Astrocyte (in vitro differentiated cells and primary cell): ENCODE measurements around the gene ELFN2. TPM values are rescaled to one million over a fixed set of nuclear protein-coding genes. Genes with fewer than 3 reads are reported as not detected.

Source experiments
- DNase-seq: peaks from one replicate; pipeline ENCODE4 v3.0.0-alpha.2; 2010; ENCODE audit warnings: low read depth
- FAIRE-seq: peaks from 2 replicates; lab custom pipeline; 2011; peaks lifted over from hg19 to GRCh38; lab: Jason Lieb, UNC
- H2AFZ ChIP-seq: 2 replicates; pipeline ENCODE4 v1.6.0; 2012; ENCODE audit warnings: low read depth, low read length, inconsistent platforms
- H3K27ac ChIP-seq: 2 replicates; pipeline ENCODE4 v1.5.1; 2011; ENCODE audit warnings: low read depth, low read length, inconsistent platforms
- H3K27me3 ChIP-seq: 2 replicates; pipeline ENCODE4 v1.6.0; 2011; ENCODE audit warnings: low read length, inconsistent platforms; ENCODE audit not compliant: insufficient read depth
- H3K36me3 ChIP-seq: 2 replicates; pipeline ENCODE4 v1.5.1; 2011; ENCODE audit warnings: low read length, inconsistent platforms; ENCODE audit not compliant: insufficient read depth
- H3K4me1 ChIP-seq: 2 replicates; pipeline ENCODE4 v1.5.1; 2011; ENCODE audit warnings: low read length, inconsistent platforms; ENCODE audit not compliant: insufficient read depth
- H3K4me2 ChIP-seq: 2 replicates; pipeline ENCODE4 v1.6.0; 2012; ENCODE audit warnings: low read length, inconsistent platforms
- H3K4me3 ChIP-seq: 2 replicates; pipeline ENCODE4 v1.5.1; 2011; ENCODE audit warnings: low read depth, mild to moderate bottlenecking, low read length, inconsistent platforms; ENCODE audit not compliant: insufficient read depth
- H3K79me2 ChIP-seq: 2 replicates; pipeline ENCODE4 v1.6.0; 2012; ENCODE audit warnings: mild to moderate bottlenecking, low read length, inconsistent platforms; ENCODE audit not compliant: insufficient read depth
- H3K9ac ChIP-seq: 2 replicates; pipeline ENCODE4 v1.6.0; 2012; ENCODE audit warnings: mild to moderate bottlenecking, low read length, inconsistent platforms
- H3K9me3 ChIP-seq: 2 replicates; pipeline ENCODE4 v1.5.1; 2012; ENCODE audit warnings: low read depth, mild to moderate bottlenecking, low read length, inconsistent platforms; ENCODE audit not compliant: insufficient read depth
- H4K20me1 ChIP-seq: 2 replicates; pipeline ENCODE4 v1.6.0; 2012; ENCODE audit warnings: low read length, inconsistent platforms; ENCODE audit not compliant: insufficient read depth
- H3K27ac Mint-ChIP-seq: one replicate; pipeline ENCODE4 v1.8.0; 2021; ENCODE audit warnings: mild to moderate bottlenecking, mixed read lengths; ENCODE audit not compliant: unreplicated experiment
- H3K27me3 Mint-ChIP-seq: one replicate; pipeline ENCODE4 v1.8.0; 2021; ENCODE audit warnings: low read depth, mixed read lengths; ENCODE audit not compliant: unreplicated experiment
- H3K36me3 Mint-ChIP-seq: one replicate; pipeline ENCODE4 v1.8.0; 2021; ENCODE audit warnings: low read depth, mixed read lengths; ENCODE audit not compliant: unreplicated experiment
- H3K4me1 Mint-ChIP-seq: one replicate; pipeline ENCODE4 v1.8.0; 2021; ENCODE audit warnings: low read depth, mixed read lengths; ENCODE audit not compliant: unreplicated experiment
- H3K4me3 Mint-ChIP-seq: one replicate; pipeline ENCODE4 v1.8.0; 2021; ENCODE audit warnings: mild to moderate bottlenecking, moderate library complexity, mixed read lengths; ENCODE audit not compliant: unreplicated experiment
- H3K9me3 Mint-ChIP-seq: one replicate; pipeline ENCODE4 v1.8.0; 2021; ENCODE audit warnings: mild to moderate bottlenecking, mixed read lengths; ENCODE audit not compliant: unreplicated experiment
- CTCF ChIP-seq: IDR thresholded peaks from 2 replicates; pipeline ENCODE4 v1.5.1; 2011; ENCODE audit warnings: low read depth, mild to moderate bottlenecking, inconsistent platforms, low read length, moderate library complexity; ENCODE audit not compliant: insufficient read depth
- EZH2 ChIP-seq: IDR thresholded peaks from 2 replicates; pipeline ENCODE4 v1.6.1; 2012; ENCODE audit warnings: mild to moderate bottlenecking, low read length, inconsistent platforms; ENCODE audit not compliant: insufficient read depth
- total RNA-seq: library from RNA; stranded (reverse); gene quantifications from 2 replicates; pipeline ENCODE4 v1.2.1, GENCODE V29; 2021

ELFN2 gene
- total RNA-seq, 1 donor from 2014 or later, result 2.8 TPM

- Mint-ChIP-seq H3K4me1 (peaks cover 7% of the 10 kb centered on the region), H3K9me3 (no peaks in the 10 kb centered on the region), H3K36me3 (no peaks in the 10 kb centered on the region), H3K4me3 (no peak overlapping the region), H3K27ac (no peak overlapping the region), H3K27me3 (peaks cover 53% of the 10 kb centered on the region)
- no peaks in the 10 kb centered on the region for H4K20me1 ChIP-seq
- H3K4me3 ChIP-seq, result no peak overlapping the region
- no peak overlapping the region for H3K9ac ChIP-seq
- H3K4me1 ChIP-seq, result peaks cover 54% of the 10 kb centered on the region
- TF ChIP-seq EZH2 (no peak), CTCF (no peak)
- DNase-seq (no peak), FAIRE-seq (no peak)
- no peaks in the 10 kb centered on the region for H3K36me3 ChIP-seq
- H3K27me3 ChIP-seq, result peaks cover 10% of the 10 kb centered on the region
- H3K9me3 ChIP-seq, result no peaks in the 10 kb centered on the region
- H2AFZ ChIP-seq, result no peak overlapping the region
- H3K27ac ChIP-seq, result no peak overlapping the region
- H3K79me2 ChIP-seq, result no peaks in the 10 kb centered on the region
- no peak overlapping the region for H3K4me2 ChIP-seq
These were observed 95.3 kb downstream of the ELFN2 start for GRCh38 chr22:37331856-37332536.

GRCh38 chr22:37331034-37331428, 96.2 kb downstream of the ELFN2 start:
- H3K27me3 ChIP-seq, result peaks cover 10% of the 10 kb centered on the region

More at GRCh38 chr22:37331034-37331428, 96.2 kb downstream of the ELFN2 start:
- Histone ChIP-seq H2AFZ (no peak overlapping the region), H3K36me3 (no peaks in the 10 kb centered on the region), H3K79me2 (no peaks in the 10 kb centered on the region), H4K20me1 (no peaks in the 10 kb centered on the region), H3K9me3 (no peaks in the 10 kb centered on the region), H3K4me1 (peaks cover 48% of the 10 kb centered on the region), H3K27ac (no peak overlapping the region), H3K4me3 (no peak overlapping the region), H3K9ac (no peak overlapping the region), H3K4me2 (peak overlapping the region; percentile 34)
- FAIRE-seq, result no peak
- DNase-seq, result peak; percentile 66
- Mint-ChIP-seq H3K36me3 (peaks cover 2% of the 10 kb centered on the region), H3K9me3 (no peaks in the 10 kb centered on the region), H3K4me3 (no peak overlapping the region), H3K27ac (no peak overlapping the region), H3K27me3 (peaks cover 57% of the 10 kb centered on the region), H3K4me1 (peaks cover 4% of the 10 kb centered on the region)
- TF ChIP-seq EZH2 (no peak), CTCF (no peak)
